RCC 7860 (cell line): ENCODE measurements around the gene ABTB1.
"Not testable (repeated sequence)": the region's sequence is repeated elsewhere in the genome, so short reads cannot be mapped to it uniquely, and the experiment has no call there.

Source experiments
- DNase-seq: peaks from one replicate; pipeline ENCODE4 v3.0.0-alpha.2; 2015; ENCODE audit warnings: low spot score
- FAIRE-seq: peaks from 2 replicates; lab custom pipeline; 2012; peaks lifted over from hg19 to GRCh38; lab: Jason Lieb, UNC

Gene ABTB1

GRCh38 chr3:127699416-127700300 is 26.9 kb downstream of the ABTB1 start:
- FAIRE-seq: peak; percentile 68
- peak; percentile 45 for DNase-seq

GRCh38 chr3:127700406-127700805 is 27.7 kb downstream of the ABTB1 start:
- no peak for FAIRE-seq
- no peak for DNase-seq

GRCh38 chr3:127701280-127701911 is 28.6 kb downstream of the ABTB1 start:
- DNase-seq (no peak), FAIRE-seq (no peak)

DNA sequence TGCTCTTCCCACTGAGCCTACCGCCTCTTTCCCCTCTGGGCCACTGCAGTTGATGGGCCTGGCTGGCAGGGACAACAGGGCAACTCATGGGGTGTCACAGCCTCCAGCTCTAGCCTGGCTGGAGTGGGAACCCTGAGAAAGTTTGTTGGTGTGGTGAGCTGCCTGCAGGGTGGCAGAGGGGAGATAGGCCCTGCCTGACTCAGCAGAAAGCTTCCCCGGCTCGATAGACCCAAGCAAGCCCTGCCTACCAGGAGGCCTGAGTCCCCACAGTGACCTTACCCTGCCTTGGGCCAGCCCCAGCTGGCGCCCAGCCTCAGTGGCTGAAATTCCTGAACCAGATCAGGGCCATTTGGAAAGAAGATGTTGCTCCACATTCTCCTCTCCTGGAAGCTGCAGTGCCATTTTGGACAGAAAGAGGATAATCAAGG is 29.4 kb downstream of the ABTB1 start:
- FAIRE-seq (no peak), DNase-seq (no peak)

DNA sequence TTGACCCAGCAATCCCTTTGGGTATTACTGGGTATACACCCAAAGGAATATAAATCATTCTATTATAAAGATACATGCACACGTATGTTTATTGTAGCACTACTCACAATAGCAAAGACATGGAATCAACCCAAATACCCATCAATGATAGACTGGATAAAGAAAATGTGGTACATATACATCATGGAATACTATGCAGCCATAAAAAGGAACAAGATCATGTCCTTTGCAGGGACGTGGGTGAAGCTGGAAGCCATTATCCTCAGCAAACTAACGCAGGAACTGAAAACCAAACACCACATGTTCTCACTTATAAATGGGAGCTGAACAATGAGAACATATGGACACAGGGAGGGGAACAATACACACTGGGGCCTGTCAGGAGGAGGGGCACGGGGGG is 32.1 kb downstream of the ABTB1 start:
- DNase-seq, FAIRE-seq: not testable (repeated sequence)

DNA sequence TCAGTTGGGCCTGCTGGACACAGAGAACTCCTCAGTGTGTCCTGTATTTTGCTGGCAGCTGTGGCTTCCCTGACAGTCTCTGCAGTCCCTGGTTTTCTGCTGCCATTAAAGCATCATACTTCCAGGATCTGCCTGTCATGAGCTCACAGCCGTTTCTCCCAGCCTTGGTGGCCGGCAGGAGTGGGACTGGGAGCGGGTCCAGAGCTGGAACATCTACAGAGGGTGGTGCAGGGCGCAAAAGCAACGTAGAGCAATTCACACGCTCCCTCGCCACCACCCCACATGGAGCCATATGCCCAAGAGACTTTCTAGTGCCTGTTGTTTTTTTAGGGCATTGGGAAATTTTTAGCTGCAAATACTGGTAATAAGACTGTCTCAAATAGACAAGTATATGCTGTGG is 33.6 kb downstream of the ABTB1 start:
- DNase-seq: no peak
- no peak for FAIRE-seq

GRCh38 chr3:127706785-127707351 is 34.1 kb downstream of the ABTB1 start:
- FAIRE-seq: no peak
- DNase-seq: no peak

DNA sequence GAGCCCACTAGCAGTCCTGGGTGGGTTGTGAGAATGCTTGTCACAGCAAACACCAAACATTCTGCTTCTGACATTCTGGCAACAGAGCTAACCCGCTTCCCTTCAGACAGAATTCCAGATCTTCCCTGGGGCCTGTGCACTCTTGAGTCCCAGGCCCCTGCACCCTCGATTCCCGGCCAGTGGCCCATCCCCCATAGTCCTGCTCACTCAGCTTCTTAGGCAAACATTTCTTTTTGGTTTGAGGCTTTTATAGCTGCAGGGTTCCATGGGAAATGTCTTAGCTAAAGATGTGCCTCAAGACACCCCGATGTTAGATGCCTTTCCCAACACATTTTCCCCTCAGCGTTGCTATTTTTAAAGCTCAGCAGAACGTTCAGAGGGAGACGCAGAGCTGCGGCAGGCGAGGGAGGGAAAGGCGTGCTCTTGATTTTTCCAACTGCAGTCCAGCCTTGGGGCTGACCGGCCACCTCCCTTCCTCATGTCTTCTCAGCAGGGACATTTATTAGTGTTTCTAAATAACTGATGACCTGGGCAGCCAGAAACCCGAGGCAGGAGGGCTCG is 35.2 kb downstream of the ABTB1 start:
- no peak for FAIRE-seq

GRCh38 chr3:127708837-127709236 is 36.1 kb downstream of the ABTB1 start:
- FAIRE-seq: no peak
- no peak for DNase-seq

More for the DNA sequence above, 35.2 kb downstream of the ABTB1 start:
- DNase-seq: no peak

DNA sequence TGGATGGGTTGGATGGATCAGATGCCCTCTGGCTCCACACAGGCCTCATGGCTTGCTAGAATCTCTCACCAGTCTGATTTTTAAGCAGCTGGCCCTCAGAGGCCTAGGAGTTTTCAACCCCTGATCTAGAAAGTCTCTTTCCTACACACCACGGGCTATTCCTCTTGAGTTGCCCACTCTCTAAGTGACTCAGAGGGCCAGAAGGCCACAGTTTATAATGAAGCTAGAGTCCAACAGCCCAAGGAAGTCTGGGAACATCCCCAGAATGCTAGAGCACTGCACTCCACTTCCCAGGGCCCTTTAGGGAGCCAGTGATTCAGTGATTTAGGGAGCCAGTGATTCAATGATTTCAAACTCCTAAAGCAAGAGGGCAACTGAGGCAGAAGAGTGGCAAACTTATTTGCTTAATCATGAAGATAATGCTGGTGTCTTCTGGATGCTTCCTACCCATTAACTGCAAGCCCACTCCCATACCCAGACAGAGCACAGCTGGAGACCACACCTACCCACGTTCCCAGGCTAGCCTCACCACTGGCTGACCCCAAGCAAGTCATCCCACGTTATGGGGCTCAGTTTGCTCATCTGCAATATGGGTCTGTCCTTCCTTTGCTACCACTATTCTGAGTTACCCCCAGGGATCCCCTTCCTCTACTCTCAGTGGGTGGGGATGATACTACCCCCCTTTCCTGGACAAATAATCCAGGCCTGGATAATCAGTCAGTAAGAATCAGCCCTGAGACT is 36.7 kb downstream of the ABTB1 start:
- no peak for DNase-seq
- no peak for FAIRE-seq

- DNase-seq (no peak), FAIRE-seq (no peak)
Observed at GRCh38 chr3:127710155-127710941, 37.6 kb downstream of the ABTB1 start.

DNA sequence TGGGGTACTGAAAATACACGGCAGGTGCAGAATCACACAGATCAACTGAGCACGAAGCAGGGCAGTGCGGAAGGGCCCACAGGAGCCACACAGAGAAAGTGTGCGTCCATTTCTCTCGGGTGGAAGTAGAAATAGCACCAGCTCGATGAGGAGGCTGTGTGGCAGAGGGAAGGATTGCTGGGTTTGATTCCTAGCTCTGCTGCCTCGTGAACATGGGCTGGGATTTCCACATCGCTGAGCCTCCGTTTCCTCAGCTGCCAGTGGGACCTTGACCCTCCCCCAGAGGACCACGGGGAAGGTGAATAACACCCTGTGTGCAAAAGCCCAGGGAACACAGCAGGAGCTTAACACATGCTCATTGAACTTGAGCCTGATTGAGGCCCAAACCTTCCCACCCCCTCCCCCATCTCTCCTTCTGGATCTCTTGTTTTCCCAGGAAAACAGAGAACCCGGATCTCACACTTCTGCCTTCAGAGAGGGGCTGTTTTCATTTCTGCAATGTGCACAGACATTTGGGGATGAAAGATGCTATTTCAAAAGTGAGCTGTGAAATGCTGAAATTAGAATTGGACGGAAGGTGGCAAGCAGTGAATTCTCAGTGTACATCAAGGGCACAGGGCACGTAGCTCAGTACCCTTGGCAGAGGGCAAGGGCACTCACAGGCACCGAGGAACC is 38.4 kb downstream of the ABTB1 start:
- DNase-seq: no peak
- no peak for FAIRE-seq

- no peak for DNase-seq
- FAIRE-seq: no peak
Observed at GRCh38 chr3:127711896-127712295, 39.1 kb downstream of the ABTB1 start.

GRCh38 chr3:127712461-127712860 is 39.7 kb downstream of the ABTB1 start:
- no peak for FAIRE-seq

DNA sequence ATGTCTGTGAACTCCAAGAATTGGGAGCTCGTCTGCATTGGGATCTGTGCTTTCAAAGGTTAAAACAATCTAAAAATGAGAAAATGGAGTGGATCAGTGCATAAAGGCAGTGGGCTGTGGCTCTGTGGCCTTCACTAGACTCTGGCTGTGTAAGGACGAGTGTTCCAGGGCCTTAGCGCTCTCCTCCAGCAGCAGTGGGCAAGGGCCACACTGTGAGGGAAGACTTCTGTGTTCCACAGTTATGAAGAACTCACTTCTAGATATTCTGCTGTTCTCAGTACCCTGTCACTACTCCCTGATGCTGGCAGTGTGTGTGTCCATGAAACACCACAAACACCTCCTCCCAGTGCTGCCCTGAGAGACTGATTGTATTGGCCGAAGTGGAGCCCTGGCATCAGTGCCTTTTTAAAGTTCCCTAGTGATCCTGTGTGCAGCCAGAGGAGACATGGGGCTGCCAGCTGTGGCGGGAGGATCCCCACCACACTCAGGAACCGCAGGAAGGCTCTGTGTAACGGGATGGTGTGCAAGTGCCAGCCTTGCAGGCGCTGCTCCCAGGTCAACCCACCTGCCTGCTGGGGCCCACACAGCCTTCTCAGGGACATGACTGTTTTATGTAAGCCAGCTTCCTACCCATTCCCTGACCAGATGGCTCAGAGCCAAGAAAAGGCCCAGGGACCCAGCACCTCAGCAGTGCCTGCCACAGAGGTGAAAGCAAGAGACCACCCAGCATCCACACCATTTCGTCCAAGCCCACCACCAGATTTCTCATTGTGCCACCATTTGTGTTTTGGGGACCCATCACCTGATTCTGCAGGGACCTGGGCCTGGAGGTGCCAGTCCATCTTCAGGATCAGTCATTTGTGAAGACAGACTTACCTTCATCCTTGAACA is 40.4 kb downstream of the ABTB1 start:
- FAIRE-seq (no peak), DNase-seq (no peak)

More at GRCh38 chr3:127712461-127712860, 39.7 kb downstream of the ABTB1 start:
- no peak for DNase-seq

- DNase-seq: no peak
- no peak for FAIRE-seq
Observed at GRCh38 chr3:127714125-127714571, 41.4 kb downstream of the ABTB1 start.

DNA sequence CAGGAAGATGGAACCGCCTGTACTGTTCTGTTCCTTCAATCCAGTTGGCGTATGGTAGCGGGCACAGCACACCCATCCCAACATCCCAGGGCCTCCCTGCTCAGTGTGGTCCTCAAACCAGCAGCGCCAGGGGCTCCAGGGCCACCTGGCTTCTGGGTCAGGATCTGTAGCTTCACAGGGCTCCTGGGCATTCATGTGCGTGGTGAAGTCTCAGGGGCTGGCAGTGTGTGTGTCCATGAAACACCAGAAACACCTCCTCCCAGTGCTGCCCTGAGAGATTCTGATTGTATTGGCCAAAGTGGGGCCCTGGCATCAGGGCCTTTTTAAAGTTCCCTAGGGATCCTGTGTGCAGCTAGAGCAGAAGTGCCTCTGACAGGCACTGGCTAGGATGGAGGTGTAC is 42.1 kb downstream of the ABTB1 start:
- DNase-seq: no peak
- no peak for FAIRE-seq

GRCh38 chr3:127715532-127715931 is 42.8 kb downstream of the ABTB1 start:
- DNase-seq (no peak), FAIRE-seq (no peak)
